ENCODE measurements around the gene PSME4. TPM values are rescaled to one million over a fixed set of nuclear protein-coding genes. Genes with fewer than 3 reads are reported as not detected.
"Not testable (repeated sequence)": the region's sequence is repeated elsewhere in the genome, so short reads cannot be mapped to it uniquely, and the experiment has no call there.

The PSME4 gene
- total and polyA plus RNA-seq, 2 experiments from 2014 or later: 44.7 to 98.6 TPM

GRCh38 chr2:53842891-53843290 is 127.9 kb downstream of the PSME4 start (continued):
- TF ChIP-seq EZH2 (IDR thresholded peaks at IDR 0.05; ENCODE audit: low read depth, unreplicated experiment) (no peak), ETS1 (IDR thresholded peaks at IDR 0.05) (no peak), CREB1 (CRISPR knock-in tag; IDR thresholded peaks at IDR 0.05; ENCODE audit: low read depth) (no peak)

- H3K36me3 Mint-ChIP-seq (ENCODE audit: low read depth): not testable (repeated sequence)
These were observed 129.1 kb downstream of the PSME4 start for GRCh38 chr2:53841651-53842050.

GRCh38 chr2:53840580-53840979 is 130.2 kb downstream of the PSME4 start:
- no peaks in the 10 kb centered on the region for H3K36me3 Mint-ChIP-seq (ENCODE audit: low read depth)
- H3K4me3 Mint-ChIP-seq: no peak overlapping the region
- DNase-seq (ENCODE audit: low spot score) (no peak), ATAC-seq (no peak)
- no peak overlapping the region for H3K27ac ChIP-seq (ENCODE audit: low read depth)
- peaks cover 9% of the 10 kb centered on the region for H3K9me3 Mint-ChIP-seq
- no peaks in the 10 kb centered on the region for H3K27me3 ChIP-seq (ENCODE audit: insufficient read depth)
- H3K36me3 ChIP-seq (ENCODE audit: insufficient read depth): no peaks in the 10 kb centered on the region
- H3K4me3 ChIP-seq: no peak overlapping the region
- H4K20me1 ChIP-seq (replicated peaks; ENCODE audit: insufficient read depth): no peaks in the 10 kb centered on the region
- H3K4me2 ChIP-seq: no peak overlapping the region
- peaks cover 2% of the 10 kb centered on the region; the same call in 1 of the 3 replicates for H3K4me1 Mint-ChIP-seq
- H3F3A ChIP-seq (replicated peaks; ENCODE audit: low read depth): no peaks in the 10 kb centered on the region
- no peaks in the 10 kb centered on the region for H3K79me2 ChIP-seq (replicated peaks; ENCODE audit: insufficient read depth)
- no peak overlapping the region for H2AFZ ChIP-seq
- TF ChIP-seq EZH2 (IDR thresholded peaks at IDR 0.05; ENCODE audit: low read depth, unreplicated experiment): no peak
- peaks cover 3% of the 10 kb centered on the region for H3K27me3 Mint-ChIP-seq (ENCODE audit: insufficient read depth, low read depth, poor library complexity)
- no peaks in the 10 kb centered on the region for H3K4me1 ChIP-seq (ENCODE audit: insufficient read depth)
- no peak overlapping the region for H3K27ac Mint-ChIP-seq
- H3K9me2 ChIP-seq (ENCODE audit: insufficient read depth): peaks cover 5% of the 10 kb centered on the region; the same call in 1 of the 2 replicates

More at GRCh38 chr2:53841651-53842050, 129.1 kb downstream of the PSME4 start:
- H4K20me1 ChIP-seq (replicated peaks; ENCODE audit: insufficient read depth); H3K9me3 Mint-ChIP-seq; H3K4me3 Mint-ChIP-seq; H3K79me2 ChIP-seq (replicated peaks; ENCODE audit: insufficient read depth); H2AFZ ChIP-seq; H3K4me1 ChIP-seq (ENCODE audit: insufficient read depth); H3K9me2 ChIP-seq (ENCODE audit: insufficient read depth); H3K27ac ChIP-seq (ENCODE audit: low read depth); H3K36me3 ChIP-seq (ENCODE audit: insufficient read depth); H3F3A ChIP-seq (replicated peaks; ENCODE audit: low read depth); H3K27me3 ChIP-seq (ENCODE audit: insufficient read depth); H3K27ac Mint-ChIP-seq; ATAC-seq; H3K4me3 ChIP-seq; H3K27me3 Mint-ChIP-seq (ENCODE audit: insufficient read depth, low read depth, poor library complexity); H3K4me2 ChIP-seq; DNase-seq (ENCODE audit: low spot score); H3K4me1 Mint-ChIP-seq: not testable (repeated sequence)

- H2AFZ ChIP-seq; H3K9me3 Mint-ChIP-seq; H4K20me1 ChIP-seq (replicated peaks; ENCODE audit: insufficient read depth); H3K4me3 Mint-ChIP-seq; ATAC-seq; H3K4me3 ChIP-seq; H3K79me2 ChIP-seq (replicated peaks; ENCODE audit: insufficient read depth); H3K27me3 ChIP-seq (ENCODE audit: insufficient read depth); H3K27me3 Mint-ChIP-seq (ENCODE audit: insufficient read depth, low read depth, poor library complexity); H3K4me2 ChIP-seq; H3F3A ChIP-seq (replicated peaks; ENCODE audit: low read depth); H3K27ac ChIP-seq (ENCODE audit: low read depth); H3K36me3 ChIP-seq (ENCODE audit: insufficient read depth); H3K9me2 ChIP-seq (ENCODE audit: insufficient read depth); DNase-seq (ENCODE audit: low spot score); H3K27ac Mint-ChIP-seq; H3K36me3 Mint-ChIP-seq (ENCODE audit: low read depth): not testable (repeated sequence)
- peaks cover 20% of the 10 kb centered on the region for H3K4me1 ChIP-seq (ENCODE audit: insufficient read depth)
- peaks cover 29% of the 10 kb centered on the region for H3K4me1 Mint-ChIP-seq
These were observed 140.9 kb downstream of the PSME4 start for GRCh38 chr2:53829980-53830290.

All from GM23338 (cell line).